Fibroblast of lung (primary cell): ENCODE results near the gene TLE5.

Experiments used
- EZH2 ChIP-seq: IDR thresholded peaks from 2 replicates; pipeline ENCODE4 v1.5.1; 2012; ENCODE audit warnings: low read length, control low read depth, mild to moderate bottlenecking; ENCODE audit errors: missing control alignments
- TF ChIP-seq, protein P1 (sequence below), 2 donors: IDR thresholded peaks in 1 of 2; conservative IDR thresholded peaks in 1 of 2; 1 replicate in 1 of 2; 2 replicates in 1 of 2; pipeline ENCODE4 v1.5.1; 2011 to 2012; ENCODE audit warnings: low read length in 2 of 2, control low read depth in 1 of 2, inconsistent platforms in 1 of 2, low read depth in 1 of 2, mild to moderate bottlenecking in 1 of 2

DNA sequence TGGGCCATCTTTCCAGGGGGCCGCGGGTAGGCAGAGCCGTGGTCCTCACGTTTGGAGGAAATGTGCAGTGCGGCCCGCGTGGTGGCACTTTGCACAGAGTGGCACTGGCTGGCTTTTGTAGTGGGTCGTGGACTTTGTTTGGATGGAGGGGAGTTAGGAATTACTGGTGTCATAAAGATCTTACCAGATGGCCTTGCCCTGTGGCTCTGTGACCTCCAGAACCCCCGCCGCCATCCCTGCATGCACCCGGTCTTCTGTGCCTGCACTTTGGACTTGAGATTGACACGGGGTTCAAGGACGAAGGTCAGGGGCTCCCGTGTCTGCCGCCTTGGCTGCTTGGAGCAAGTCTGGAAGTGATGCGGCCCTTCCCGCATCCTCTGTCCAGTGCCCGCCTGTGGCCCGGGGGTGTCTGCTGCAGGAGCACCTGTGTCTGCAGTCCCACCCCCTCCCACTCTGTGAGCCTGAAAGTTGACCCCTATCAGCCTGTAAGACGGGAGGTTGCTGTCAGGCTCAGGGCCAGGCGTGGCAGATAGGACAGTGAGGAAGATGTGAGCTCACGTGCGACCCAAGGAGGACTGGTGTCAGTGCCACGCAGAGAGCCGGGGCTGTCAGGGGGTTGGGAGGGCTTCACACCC lies 34.1 kb upstream of the TLE5 start:
- TF ChIP-seq, protein P1, sequence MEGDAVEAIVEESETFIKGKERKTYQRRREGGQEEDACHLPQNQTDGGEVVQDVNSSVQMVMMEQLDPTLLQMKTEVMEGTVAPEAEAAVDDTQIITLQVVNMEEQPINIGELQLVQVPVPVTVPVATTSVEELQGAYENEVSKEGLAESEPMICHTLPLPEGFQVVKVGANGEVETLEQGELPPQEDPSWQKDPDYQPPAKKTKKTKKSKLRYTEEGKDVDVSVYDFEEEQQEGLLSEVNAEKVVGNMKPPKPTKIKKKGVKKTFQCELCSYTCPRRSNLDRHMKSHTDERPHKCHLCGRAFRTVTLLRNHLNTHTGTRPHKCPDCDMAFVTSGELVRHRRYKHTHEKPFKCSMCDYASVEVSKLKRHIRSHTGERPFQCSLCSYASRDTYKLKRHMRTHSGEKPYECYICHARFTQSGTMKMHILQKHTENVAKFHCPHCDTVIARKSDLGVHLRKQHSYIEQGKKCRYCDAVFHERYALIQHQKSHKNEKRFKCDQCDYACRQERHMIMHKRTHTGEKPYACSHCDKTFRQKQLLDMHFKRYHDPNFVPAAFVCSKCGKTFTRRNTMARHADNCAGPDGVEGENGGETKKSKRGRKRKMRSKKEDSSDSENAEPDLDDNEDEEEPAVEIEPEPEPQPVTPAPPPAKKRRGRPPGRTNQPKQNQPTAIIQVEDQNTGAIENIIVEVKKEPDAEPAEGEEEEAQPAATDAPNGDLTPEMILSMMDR (conservative IDR thresholded peaks at IDR 0.05 in 1 of 2, IDR thresholded peaks at IDR 0.05 in 1 of 2; ENCODE audit: low read depth in 1 of 2, low read length in 2 of 2): no peak
- TF ChIP-seq EZH2: no peak
